SU-DHL-6 (cell line): ENCODE results near the gene GATAD2B.

Source experiments
- CTCF ChIP-seq: fragments of 200-600 bp; sonication (generic); IDR thresholded peaks from one replicate; pipeline ENCODE4 v1.5.1; 2017; ENCODE audit warnings: antibody characterized with exemption, mild to moderate bottlenecking, low read length, moderate library complexity; ENCODE audit not compliant: insufficient read depth, poor library complexity, severe bottlenecking
- EZH2phosphoT487 ChIP-seq: fragments of 200-600 bp; sonication (generic), shearing (Covaris generic); conservative IDR thresholded peaks from 2 replicates; pipeline ENCODE4 v1.6.1; 2018; ENCODE audit warnings: mild to moderate bottlenecking, antibody characterized with exemption, low read length, moderate library complexity, mixed read lengths

- TF ChIP-seq EZH2phosphoT487 (no peak), CTCF (no peak)
These were observed 39.5 kb downstream of the GATAD2B start for GRCh38 chr1:153883223-153883622.
